ENCODE data around the gene MYH13. TPM values are rescaled to one million over a fixed set of nuclear protein-coding genes. Genes with fewer than 3 reads are reported as not detected.

MYH13 gene
- total and polyA plus RNA-seq, 2 donors (not counting 3 experiments of a cell fraction or from before 2014, with no cell fraction given) = not detected

DNA sequence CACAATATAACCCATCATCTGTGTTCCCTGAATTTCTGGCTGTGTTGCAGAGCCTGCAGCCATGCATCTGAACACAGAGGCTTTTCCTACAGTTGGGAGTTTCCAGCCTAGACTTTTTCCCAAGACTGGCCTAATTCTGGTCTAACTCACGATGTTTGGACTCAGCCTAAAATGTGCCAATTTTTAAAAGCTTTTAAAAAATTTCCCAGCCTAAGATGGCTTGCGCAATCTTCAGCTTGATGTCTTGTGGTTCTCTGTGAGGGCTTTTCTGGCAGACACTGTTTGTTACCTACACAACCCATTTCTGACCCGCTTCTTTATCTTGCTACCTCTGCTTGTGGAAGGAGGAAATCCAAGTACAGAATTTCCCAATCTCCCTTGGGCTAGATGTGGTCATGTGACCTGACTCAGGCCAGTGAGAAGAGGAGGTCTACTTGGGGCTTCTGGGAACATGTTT is 101.7 kb downstream of the MYH13 start:
- no peaks in the 10 kb centered on the region for H3K27me3 ChIP-seq (ENCODE audit: control insufficient read depth in 2 of 2, insufficient read depth in 2 of 2, low read length in 2 of 2)
- POLR2A ChIA-PET = no interaction called here

DNA sequence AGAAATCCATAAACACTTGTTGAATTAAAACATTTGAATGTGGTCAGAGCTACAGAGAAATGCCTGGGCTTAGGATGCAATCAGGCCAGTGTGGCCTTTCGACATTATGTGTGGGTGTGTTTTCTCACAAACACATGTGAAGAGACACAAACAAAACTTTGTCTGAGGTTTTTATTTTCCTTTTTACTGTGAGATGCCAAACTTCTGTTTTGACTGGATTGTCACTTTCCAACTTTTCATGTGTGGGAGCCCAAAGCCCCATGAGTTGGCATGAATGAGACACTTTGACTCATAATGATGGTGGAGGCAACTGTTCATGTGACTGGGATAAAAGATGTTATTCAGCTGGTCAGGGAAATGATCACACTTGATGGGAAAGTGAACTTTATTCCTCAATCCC is 102.5 kb downstream of the MYH13 start:
- Histone ChIP-seq H3K79me2 (ENCODE audit: control insufficient read depth, insufficient read depth, low read length) (no peaks in the 10 kb centered on the region), H3K27ac (ENCODE audit: insufficient read depth, low read depth, low read length) (no peak overlapping the region), H3K36me3 (ENCODE audit: control insufficient read depth in 2 of 2, extremely low read depth in 1 of 2, insufficient read depth in 2 of 2, low read length in 2 of 2) (no peaks in the 10 kb centered on the region), H3K27me3 (ENCODE audit: control insufficient read depth in 2 of 2, insufficient read depth in 2 of 2, low read length in 2 of 2) (no peaks in the 10 kb centered on the region), H3K9ac (replicated peaks; ENCODE audit: extremely low read depth, insufficient read depth, low read length) (no peak overlapping the region), H4K20me1 (replicated peaks; ENCODE audit: control insufficient read depth, extremely low read depth, insufficient read depth, low read length) (no peaks in the 10 kb centered on the region), H3K9me1 (replicated peaks; ENCODE audit: control insufficient read depth, extremely low read depth, insufficient read depth, low read length) (no peaks in the 10 kb centered on the region), H3K9me3 (replicated peaks; ENCODE audit: control insufficient read depth, insufficient read depth, low read length) (peaks cover 10% of the 10 kb centered on the region), H2AFZ (ENCODE audit: low read depth, low read length) (no peak overlapping the region), H3K4me2 (ENCODE audit: insufficient read depth, low read length) (no peak overlapping the region), H3K4me3 (replicated peaks in 1 of 3; ENCODE audit: insufficient read depth in 1 of 3, low read depth in 1 of 3, low read length in 3 of 3) (no peak overlapping the region), H3K4me1 (ENCODE audit: control insufficient read depth, extremely low read depth, insufficient read depth, low read length) (no peaks in the 10 kb centered on the region)
- CTCF ChIA-PET = no interaction called here
- TF ChIP-seq GATA2 (IDR thresholded peaks at IDR 0.05; ENCODE audit: insufficient read depth, insufficient read length, low read depth, low read length) (no peak), POLR2A (IDR thresholded peaks at IDR 0.05; ENCODE audit: low read depth, low read length) (no peak), EZH2 (IDR thresholded peaks at IDR 0.05; ENCODE audit: borderline replicate concordance, low read depth, low read length, severe bottlenecking) (no peak), POLR2AphosphoS5 (IDR thresholded peaks at IDR 0.05; ENCODE audit: insufficient read depth, low read depth, low read length) (no peak), JUN (IDR thresholded peaks at IDR 0.05; ENCODE audit: borderline replicate concordance, insufficient read depth, insufficient read length, low read depth) (no peak)
- dilution Hi-C loops (cut with MboI; ENCODE audit: extremely low pct_ligation_motif_present, low sequenced_read_pairs) (no loop called here), intact Hi-C loops (cut with micrococcal nuclease) (no loop called here)
- POLR2A ChIA-PET = no interaction called here
- BruUV-seq (replicated peaks) = no TSS peak
- no peak for DNase-seq (ENCODE audit: low read depth, low spot score)
- no peak for FAIRE-seq

More for the DNA sequence above, 101.7 kb downstream of the MYH13 start:
- TF ChIP-seq EZH2 (IDR thresholded peaks at IDR 0.05; ENCODE audit: borderline replicate concordance, low read depth, low read length, severe bottlenecking) = no peak
- TF ChIP-seq POLR2AphosphoS5 (IDR thresholded peaks at IDR 0.05; ENCODE audit: insufficient read depth, low read depth, low read length) = no peak
- no peak for TF ChIP-seq MAX (IDR thresholded peaks at IDR 0.05; ENCODE audit: insufficient read depth, insufficient read length)
- no peak for TF ChIP-seq POLR2A (IDR thresholded peaks at IDR 0.05; ENCODE audit: low read depth, low read length)
- TF ChIP-seq MYC (IDR thresholded peaks at IDR 0.05; ENCODE audit: low read depth, low read length) = no peak
- no peak for TF ChIP-seq GATA2 (IDR thresholded peaks at IDR 0.05; ENCODE audit: insufficient read depth, insufficient read length, low read depth, low read length)
- no peak for TF ChIP-seq JUN (IDR thresholded peaks at IDR 0.05; ENCODE audit: borderline replicate concordance, insufficient read depth, insufficient read length, low read depth)
- Histone ChIP-seq H3K4me1 (ENCODE audit: control insufficient read depth, extremely low read depth, insufficient read depth, low read length) (no peaks in the 10 kb centered on the region), H3K27ac (ENCODE audit: insufficient read depth, low read depth, low read length) (no peak overlapping the region), H3K79me2 (ENCODE audit: control insufficient read depth, insufficient read depth, low read length) (no peaks in the 10 kb centered on the region), H3K9me3 (replicated peaks; ENCODE audit: control insufficient read depth, insufficient read depth, low read length) (peaks cover 7% of the 10 kb centered on the region), H3K36me3 (ENCODE audit: control insufficient read depth in 2 of 2, extremely low read depth in 1 of 2, insufficient read depth in 2 of 2, low read length in 2 of 2) (no peaks in the 10 kb centered on the region), H3K4me2 (ENCODE audit: insufficient read depth, low read length) (no peak overlapping the region), H4K20me1 (replicated peaks; ENCODE audit: control insufficient read depth, extremely low read depth, insufficient read depth, low read length) (no peaks in the 10 kb centered on the region), H2AFZ (ENCODE audit: low read depth, low read length) (no peak overlapping the region), H3K9me1 (replicated peaks; ENCODE audit: control insufficient read depth, extremely low read depth, insufficient read depth, low read length) (no peaks in the 10 kb centered on the region), H3K9ac (replicated peaks; ENCODE audit: extremely low read depth, insufficient read depth, low read length) (no peak overlapping the region), H3K4me3 (replicated peaks in 1 of 3; ENCODE audit: insufficient read depth in 1 of 3, low read depth in 1 of 3, low read length in 3 of 3) (no peak overlapping the region)
- DNase-seq (ENCODE audit: low read depth, low spot score) (no peak), FAIRE-seq (no peak)
- CTCF ChIA-PET = no interaction called here
- dilution Hi-C loops (cut with MboI; ENCODE audit: extremely low pct_ligation_motif_present, low sequenced_read_pairs) (no loop called here), intact Hi-C loops (cut with micrococcal nuclease) (no loop called here)
- BruUV-seq (replicated peaks) = no TSS peak
